GM21576 (cell line): ENCODE measurements around the gene DTNB.

ENCODE experiments used
- ATAC-seq: cut with Tn5 transposase; IDR thresholded peaks from one replicate; pipeline ENCODE4 v1.9.1; 2021; ENCODE audit warnings: mild to moderate bottlenecking, moderate library complexity; ENCODE audit not compliant: unreplicated experiment

Gene DTNB

DNA sequence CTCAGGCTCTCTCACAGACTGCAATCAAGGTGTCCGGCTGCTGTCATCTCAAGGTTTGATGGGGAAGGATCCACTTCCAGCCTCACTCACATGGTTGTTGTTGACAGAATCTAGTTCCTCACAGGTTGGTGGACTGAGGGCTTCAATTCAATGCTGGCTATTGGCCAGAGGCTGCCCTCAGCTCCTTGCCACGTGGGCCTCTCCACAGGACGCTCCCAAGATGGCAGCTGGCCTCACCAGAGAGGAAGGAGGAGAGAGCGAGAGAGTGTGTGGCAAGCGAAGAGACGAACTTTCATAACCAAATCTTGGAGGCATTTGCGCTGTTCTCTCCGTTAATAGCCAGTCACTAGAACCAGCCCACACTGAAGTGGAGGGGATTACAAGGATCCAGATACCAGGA is 318.1 kb downstream of the DTNB start:
- ATAC-seq, result no peak

DNA sequence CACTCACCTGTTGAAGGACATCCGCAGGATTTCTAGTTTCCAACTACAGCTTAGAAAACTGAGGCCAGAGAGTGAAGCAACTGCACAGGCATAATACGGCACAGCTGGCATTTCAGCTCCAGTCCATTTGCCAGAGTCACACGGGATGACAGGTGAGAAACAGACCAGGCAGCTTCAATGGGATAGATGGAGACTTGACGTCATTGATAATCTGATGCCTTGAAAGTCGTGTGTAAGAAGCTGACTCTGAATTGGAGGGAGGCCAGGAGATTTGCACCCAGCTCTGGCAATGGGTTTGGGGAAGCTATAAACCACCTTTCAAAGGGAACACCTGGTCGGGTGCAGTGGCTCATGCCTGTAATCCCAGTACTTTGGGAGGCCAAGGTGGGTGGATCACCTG is 319.3 kb downstream of the DTNB start:
- no peak for ATAC-seq

DNA sequence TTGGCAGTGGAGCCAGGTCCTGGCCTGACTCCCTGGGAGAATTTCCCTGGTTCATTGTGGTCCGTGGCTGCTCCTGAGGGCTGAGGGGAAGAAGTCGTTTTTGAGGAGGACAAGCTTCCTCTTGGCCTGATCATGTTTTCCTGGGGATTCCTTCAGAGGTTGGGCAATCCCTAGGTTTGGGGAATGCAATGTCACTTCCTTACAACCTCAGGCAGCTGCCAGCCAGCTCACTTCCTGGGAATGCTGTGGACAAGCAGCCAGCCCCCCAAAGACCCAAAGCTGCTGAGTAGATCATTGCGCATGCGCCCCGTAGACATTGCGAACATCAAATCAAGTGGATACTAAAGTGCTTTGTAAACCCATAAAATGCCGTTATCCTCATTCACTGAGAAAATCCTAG is 324.0 kb downstream of the DTNB start:
- ATAC-seq, result no peak

DNA sequence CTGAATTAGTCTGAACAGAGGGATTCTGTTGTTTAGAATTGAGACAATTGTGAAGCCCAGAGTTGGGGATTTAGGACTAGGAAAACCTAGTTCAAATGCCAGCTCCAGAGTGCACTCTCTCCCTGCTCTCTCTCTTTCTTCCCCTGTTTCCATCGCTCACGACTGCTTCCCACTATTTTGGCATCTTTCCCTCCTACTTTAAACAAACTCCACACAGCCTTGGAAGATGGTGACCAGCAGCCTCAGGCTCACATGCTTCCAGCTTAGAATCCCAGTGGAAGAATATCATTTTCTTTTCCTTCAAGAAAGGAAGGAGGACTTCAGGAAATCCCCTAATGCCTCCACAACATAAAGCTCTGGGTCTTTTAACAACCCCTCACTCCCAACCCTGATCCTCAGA is 325.5 kb downstream of the DTNB start:
- no peak for ATAC-seq

DNA sequence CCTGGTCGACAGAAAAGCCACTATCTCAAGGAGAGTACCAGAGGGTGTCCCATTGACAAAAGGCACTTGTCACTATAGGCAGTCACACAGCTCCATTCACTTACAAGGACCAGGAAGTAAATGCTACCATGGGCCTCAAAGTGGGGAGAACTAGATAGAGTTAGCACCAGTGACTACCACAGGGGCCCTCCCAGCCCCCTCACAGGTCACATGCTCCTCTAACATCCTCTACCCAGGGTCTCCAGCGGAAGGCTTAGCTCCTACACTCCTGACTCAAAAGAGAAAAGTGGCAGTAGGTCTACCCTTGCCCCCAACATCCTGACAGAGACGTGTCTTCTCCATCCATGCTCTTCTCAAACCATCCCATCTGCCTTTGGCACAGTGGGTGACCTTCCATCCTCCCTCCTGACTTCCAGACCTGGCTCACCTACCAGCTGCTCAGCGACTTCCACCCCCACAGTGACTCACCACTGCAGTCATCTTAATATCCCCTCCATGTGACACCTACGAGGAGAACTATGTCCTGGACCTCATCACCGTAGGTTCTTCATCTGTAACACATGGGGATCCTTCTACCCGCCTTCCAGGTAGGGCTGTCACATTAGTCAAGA is 326.1 kb downstream of the DTNB start:
- ATAC-seq, result no peak

DNA sequence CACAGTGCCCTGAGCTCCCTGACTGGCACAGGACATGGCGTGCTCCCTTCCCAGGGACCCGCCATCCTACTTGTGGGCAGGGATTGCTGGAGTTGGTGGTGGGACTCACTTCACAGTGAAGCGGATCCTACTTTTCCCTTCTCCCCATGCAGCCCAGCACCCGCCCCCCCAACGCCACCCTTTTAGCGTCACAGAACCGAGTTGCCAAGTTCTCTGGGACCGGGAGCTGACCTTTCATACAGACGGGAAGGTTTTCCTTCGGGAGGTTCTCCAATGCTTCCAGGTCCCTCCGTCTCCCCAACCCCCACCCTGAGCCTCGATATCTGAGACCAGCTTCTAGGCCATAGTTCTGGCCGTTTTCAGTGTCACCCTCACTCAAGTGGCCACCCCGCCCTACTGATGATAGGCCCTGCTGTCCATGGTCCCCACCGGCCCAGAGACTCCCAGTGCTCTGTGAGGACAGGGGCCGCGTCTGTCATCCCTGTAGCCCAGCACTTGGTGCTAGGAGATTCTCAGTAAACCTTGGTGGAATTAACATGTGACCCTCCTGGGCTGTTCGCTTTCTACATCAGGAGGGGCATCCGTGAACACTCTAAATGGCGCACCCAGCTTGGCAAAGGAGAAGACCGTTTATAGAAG is 330.1 kb downstream of the DTNB start:
- no peak for ATAC-seq

DNA sequence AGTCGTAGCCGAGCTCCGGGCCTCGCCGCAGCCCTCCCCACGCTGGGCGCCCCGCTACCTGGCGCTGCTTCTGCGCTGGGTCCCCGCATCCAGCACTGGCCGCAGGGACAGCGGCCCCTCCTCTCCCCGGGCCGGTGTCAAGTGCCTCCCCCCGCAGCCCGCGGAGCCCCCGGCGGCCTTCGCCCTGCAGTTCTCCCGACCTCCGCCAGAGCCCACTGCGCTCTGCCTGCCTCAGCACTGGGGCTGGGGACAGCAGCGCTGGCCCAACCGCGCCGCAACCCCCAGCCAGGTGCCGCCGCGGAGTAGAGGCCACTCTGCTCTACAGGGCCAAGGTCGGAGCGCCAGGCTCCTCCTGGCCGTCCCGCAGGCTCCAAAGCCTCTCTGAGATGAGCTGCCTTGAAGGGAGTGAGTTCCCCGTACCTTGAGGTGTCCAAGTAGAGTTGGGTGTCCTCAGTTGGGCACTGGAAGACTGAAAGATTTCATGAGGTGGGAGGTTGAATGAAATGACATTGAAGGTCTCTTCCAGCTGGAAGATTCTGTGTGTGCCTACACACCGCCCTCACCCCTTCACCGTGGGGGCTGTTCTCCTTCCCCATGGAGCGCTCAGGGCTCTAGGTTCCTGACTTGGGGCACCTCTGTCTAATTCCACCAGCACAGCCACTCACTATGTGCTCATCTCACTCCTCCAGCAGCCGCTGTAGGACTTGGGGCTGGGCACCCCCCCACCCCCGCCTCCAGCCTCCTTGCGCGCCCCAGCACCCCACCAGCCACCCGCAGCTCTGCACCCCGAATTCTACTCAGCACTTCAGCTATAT is 330.8 kb downstream of the DTNB start:
- peak; percentile 66 for ATAC-seq

DNA sequence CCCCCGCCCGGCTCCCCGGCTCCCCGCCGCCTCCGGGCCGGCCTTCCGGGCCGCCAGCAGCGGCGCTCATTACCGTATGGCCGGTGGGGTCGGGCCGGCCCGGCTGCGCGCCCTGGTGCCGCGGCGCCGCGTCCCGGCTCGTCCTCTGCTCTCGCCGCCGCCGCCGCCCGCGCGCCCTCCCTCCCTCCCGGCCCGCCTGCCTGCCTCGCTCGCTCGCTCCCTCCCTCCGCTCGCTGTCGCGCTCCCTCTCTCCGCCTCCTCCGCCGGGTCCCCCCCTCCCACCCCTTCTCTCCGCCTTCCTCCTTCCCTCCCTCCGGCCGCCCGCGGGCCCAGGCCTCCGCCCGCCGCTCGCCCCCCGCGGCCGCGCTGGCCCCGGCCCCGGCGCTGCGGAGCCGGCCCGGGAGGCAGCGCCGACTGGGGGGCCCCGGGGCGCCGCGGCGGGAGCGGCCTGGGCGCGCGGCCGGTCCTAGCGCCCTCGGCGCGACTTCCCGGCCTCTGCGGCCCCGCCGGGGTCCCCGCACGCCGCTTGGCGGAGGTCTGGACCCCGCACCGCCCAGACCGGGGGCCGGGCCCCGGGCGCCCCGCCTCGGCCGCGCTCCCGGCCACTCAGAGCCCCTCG is 331.5 kb downstream of the DTNB start, which contains the start of gene DNMT3A:
DNMT3A (minus strand) TSS at position 173 of the 619 bp plus-strand sequence. CDS start 27,941 bp downstream, outside the sequence.
- peak; percentile 22 for ATAC-seq

DNA sequence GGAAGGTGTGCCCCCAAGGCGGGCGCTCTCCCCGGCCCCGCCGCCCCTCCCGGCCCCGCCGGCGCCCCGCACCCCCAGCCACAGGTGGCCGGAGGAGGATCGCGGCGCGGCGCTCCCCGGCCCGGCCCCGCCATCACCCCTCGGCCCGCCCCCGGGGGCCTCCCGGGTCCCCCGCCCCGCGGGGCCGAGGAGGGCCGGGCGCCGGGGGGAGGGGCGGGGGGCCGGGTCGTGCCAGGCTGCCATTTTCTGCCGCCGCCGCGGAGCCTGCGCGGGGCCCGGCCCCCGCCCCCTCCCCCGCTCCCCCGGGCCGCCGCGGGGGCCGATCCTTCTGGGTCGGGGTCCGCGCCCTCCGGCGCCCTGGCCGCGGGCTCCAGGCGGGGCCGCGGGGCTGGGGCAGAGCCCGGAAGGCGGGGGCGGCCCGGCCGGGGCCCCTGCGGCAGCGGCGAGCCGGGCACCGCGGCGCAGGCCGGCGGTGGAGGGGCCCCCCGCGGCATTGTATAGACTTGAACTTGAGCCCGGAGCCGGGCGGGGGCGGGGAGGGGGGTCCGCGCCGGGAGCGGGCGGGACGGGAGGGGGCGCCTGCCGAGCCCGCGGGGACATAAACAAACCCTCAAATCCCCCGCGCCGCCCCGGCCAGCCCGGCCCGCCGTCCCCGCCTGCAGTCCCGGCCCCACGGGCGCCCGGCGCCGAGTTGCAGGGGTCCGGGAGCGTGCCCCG is 332.2 kb downstream of the DTNB start:
- peak; percentile 10 for ATAC-seq

DNA sequence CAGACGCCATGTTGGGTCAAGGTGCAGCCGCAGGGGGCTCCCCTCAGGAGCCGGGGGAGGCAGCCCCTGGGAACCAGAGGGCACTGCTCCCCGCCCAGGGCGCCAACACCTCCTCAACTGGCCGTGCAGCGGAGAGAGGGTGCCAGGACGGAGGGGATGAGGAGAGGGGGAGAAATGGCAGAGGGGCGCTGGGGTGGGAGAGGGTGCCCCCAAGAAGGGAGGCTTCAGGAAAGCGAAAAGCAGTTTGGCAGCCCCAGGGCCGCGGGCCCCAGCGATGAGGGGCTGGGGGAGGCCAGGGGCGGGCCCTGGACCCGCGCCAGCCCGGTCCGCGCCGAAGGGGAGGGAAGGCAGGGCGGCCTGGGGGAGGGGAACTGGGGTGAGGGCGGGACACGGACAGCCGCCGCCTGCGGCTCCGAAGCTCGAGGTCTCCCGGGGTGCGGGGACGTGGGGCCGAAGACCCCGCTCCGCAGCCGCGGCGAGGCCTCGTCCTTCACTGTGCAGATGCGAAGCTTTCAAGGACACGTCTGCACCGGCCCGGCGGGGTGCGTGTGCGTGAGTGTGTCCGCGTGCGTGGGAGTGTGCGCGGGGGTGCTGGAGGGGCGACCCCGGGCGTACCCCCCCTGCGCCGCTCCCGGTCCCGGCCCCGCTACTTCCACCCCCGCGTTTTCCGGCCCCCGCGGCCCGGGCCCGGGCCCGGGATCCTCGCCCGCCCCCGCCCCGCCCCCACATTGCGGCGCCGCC is 333.0 kb downstream of the DTNB start:
- ATAC-seq, result no peak

DNA sequence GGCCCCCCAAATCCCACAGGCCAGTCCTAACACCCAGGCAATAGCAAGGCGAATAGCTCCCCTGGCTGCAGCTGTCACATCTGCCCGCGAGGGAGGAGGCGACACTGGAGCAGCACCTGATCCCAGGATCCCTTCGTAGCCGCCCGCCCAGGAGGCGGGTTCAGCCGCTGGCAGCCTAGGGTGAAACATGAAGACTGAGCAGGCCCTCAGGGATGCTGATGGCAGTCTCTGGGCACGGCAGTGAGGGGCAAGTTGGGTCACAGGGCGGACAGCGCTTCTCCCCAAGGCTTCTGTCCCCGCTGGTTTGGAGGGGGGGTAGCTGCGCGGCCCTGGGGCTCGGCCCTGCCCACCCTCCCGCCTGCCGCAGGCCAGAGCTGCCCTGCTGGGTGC is 333.6 kb downstream of the DTNB start:
- ATAC-seq, result no peak

DNA sequence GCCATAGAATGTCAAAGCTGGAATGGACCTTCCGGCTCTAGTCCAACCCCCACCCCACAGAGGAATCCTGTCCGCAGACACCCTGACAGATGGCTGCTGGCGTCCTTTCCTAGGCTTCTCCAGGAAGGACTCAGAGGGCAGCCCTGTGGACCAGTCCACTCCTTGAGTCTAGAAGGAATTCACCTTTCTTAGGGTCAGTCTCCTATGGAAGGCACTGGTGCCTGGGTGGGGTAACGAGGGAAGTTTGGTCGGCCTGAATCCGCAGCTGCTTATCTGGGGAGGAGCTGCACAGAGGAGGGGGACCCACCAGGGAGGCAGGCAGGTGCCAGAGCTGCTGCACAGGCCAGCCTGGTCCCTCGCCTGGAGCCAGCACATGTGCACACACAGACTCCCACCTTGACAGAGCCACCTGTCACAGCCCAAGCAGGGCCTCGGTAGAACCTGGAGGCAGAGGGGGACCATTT is 334.1 kb downstream of the DTNB start:
- ATAC-seq, result no peak

DNA sequence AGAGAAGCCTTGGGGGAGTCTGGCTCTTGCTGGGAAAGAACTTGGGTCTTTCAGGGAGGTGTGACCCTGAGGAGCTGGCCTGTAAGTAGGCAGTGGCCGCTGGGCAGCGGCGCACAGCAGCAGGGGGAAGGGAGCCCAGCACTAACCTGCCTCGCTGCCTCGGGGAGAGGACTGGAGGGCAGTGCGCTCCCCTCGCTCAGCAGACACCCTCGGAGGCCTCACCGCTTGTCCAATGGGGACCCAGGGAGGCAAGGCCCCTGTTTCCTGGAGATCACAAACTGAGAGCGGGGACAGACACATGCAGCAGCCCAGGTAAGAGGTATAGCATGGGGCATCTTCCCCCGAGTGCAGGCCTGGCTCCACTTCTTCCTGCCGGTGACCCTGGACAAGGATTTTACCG is 335.0 kb downstream of the DTNB start:
- no peak for ATAC-seq

DNA sequence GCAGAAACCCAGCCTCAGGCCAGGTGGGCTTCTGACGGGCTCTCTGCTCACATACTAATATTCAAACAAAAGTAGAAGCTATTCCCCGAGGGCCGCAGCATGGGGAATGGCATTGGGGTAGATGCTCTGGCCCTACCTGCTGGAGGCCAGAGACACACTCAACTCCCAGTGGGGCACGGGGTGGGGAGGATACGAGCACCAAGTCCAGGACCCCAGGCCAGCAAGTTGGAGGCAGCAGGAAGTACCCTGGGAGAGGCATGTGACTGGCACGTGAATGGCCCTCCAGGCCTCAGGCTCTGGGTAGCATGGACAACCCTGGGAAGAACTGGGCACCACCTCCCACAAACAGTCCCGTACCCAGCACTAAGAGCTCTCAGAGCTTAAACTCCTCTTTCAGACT is 335.5 kb downstream of the DTNB start:
- ATAC-seq, result no peak

DNA sequence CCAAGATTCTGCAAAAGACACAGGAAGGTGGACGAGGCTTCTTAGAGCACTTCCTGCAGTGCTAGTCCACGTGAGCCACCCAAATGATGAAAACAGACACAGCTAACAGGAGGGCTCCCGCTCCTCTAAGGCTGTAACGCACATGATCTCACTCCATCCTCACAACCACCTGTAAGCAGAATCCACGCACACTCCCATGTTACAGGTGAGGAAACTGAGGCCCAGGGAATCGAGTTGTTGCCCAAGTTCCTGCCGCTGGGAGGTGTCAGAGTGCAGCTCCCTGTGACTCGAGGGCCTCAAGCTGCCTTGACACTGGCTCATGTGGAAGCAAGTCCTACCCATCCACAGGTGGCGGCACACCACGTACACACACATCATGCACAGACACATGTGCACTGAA is 336.1 kb downstream of the DTNB start:
- ATAC-seq, result no peak

DNA sequence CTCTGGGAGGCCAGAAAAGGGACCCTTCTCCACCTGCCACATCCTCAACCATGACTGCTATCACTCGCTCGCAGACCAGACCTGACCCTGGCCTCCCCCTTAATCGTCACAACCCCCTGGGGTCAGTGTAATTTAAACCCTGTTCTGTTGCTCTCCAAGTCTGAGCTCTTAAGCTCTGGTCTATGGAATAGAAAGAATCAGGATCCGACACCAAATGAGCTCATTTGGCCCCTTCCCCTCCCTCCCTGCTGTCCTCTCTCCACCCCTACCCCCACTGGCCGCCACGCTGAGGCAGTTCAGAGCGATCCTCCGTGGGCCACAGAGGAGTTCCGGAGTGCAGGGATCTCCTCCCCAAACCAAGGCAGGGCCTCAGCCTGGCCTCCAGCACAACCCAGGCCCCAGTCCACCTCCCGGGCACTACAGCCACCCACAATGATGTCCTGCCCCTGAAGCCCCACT is 337.0 kb downstream of the DTNB start:
- ATAC-seq, result no peak

DNA sequence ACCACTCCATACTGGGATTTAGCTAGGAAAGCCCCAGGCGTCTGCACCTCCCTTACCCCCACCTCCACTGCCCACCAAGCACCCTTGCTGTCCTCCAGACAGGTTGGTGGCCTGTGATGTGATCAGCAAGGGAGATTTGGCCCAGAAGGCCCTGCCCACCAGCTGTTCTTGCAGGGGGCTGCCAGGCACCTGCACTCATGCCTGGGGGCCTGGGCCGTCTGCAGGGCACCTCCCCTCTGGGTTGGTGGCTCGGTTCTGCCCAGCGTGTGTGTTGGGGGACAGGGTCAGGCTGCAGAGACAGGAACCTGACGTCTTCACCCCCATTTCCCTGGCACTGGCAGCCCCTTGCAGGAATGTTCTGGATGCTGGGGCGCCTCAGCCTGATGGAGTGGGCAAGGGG is 337.4 kb downstream of the DTNB start:
- no peak for ATAC-seq

DNA sequence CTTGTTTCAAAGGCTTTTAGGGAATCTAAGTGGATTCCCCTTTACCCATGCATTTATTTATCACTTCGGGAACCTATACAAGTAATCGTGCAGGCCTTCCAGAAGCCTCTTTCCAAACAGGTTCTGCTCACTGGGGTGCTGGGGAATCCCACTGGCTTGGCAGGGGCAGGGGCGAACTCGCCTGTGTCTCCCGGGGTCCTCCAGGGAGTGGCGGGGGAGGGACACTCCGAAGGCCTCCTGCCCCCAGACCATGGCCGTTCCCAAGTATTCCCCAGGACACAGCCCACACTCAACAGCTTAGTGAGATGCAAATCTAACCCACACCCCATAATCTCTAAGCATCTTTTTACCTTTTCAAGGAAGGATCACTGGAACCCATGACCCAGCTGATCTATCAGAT is 338.2 kb downstream of the DTNB start:
- ATAC-seq, result no peak

DNA sequence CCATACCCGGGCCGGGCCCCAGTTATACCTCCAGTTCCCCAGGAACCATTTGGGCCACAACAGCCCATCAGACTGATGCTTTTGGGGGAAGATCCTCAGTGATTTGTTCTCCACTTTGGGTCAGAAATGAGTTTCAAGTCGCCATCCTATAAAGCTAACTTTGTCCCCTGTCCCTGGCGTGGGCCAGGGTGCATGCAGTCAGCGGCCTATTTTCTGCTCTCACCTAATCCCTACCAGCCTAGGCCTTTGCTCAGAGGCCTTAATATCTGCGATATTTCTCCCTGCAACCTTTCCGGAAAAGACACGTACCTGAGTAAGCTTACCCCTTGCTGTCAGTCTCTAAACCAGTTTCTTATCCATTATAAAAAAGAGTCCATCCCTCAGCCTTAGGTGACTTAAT is 338.9 kb downstream of the DTNB start:
- ATAC-seq, result no peak

DNA sequence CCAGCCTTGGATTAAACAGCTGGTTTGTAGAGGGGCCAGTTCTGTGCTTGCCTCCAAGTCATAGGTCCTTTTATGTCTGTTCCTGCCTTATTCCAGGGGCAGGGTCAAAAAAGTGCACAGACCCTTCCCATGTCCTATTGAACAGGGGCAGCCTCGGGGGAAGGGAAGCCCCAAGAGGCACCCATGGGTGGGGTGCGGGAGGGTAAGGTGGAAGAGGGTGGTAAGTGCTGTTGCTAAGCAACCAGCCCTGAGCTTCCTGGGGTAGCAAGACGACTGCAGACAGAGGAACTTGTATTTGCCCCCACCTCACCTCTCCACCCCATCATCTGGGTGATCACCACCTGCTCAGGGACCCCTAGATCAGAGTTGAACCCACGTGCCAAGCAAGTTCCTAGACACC is 339.4 kb downstream of the DTNB start:
- no peak for ATAC-seq
